GM12873 (cell line): Measurements from ENCODE around the gene HDGFL2.

Experiments
- CTCF ChIP-seq: IDR thresholded peaks from 2 replicates; pipeline ENCODE4 v1.5.1; 2012; ENCODE audit warnings: low read depth, mild to moderate bottlenecking, moderate library complexity, low read length, control low read depth; ENCODE audit not compliant: insufficient read depth; ENCODE audit errors: missing control alignments

HDGFL2 gene

GRCh38 chr19:4541114-4541805, 69.2 kb downstream of the HDGFL2 start:
- TF ChIP-seq CTCF: no peak

- no peak for TF ChIP-seq CTCF
These were observed 71.1 kb downstream of the HDGFL2 start for GRCh38 chr19:4542896-4543841.

DNA sequence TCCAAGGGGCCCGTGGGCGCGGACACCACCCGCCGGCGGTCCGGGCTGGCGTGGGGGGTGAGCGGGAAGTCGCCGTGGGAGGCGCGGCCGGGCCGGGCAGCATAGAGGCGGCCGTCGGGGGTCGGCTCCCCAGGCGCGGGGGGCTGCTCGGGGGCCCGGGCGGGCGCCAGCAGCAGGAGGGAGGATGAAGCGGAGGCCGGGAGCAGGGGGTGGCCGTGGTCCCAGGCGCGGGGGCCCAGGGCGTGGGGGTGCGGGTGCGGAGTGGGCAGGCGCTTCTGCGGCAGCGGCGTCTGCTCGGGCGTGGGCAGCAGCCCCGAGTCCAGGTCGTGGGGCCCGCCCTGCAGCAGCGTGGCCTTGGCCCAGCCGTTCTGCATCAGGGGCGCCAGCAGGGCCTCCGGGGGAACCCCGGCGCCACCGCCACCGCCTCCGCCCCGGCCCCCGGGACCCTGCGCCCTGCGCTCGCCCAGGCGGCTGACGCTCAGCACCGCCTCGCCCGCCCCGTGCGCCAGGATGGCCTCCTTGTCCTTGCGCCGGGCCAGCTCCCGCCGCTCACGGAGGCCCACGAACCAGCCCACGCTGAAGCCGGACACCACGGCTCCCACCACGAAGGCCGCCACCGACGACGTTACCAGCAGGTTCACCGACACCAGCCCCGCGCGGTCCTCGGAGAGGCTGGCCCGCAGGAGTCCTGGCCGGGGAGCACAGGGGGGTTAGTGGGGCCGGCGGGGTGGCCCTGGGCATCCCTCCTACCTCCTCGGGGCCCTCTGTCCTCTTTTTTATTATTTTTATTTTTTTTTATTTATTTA, 71.9 kb downstream of the HDGFL2 start:
- TF ChIP-seq CTCF: no peak

GRCh38 chr19:4547303-4548237, 75.5 kb downstream of the HDGFL2 start:
- peak; percentile 63 for TF ChIP-seq CTCF

- no peak for TF ChIP-seq CTCF
These were observed 76.1 kb downstream of the HDGFL2 start for GRCh38 chr19:4548238-4548584.

DNA sequence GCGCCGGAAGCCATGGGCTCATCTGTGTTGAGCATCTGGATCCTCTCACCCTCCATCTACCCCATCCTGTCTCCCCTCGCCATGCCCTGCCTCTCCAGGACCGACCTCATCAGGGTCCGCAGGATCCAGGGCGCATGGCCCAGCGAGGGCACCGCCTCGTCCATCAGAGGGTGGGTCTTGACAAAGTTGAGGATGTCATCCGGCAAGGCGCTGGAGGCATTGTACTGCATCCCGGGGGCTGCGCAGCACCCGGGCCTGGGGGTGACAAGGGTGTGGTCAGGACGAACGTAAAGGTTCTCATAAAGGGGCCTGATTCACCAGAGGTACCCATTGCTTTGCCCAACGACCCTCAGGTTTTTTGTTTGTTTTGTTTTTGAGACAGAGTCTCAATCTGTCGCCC, 77.9 kb downstream of the HDGFL2 start:
- TF ChIP-seq CTCF: no peak
